ENCODE data around the gene VWA8. TPM values are rescaled to one million over a fixed set of nuclear protein-coding genes. Genes with fewer than 3 reads are reported as not detected.
"Not testable (repeated sequence)": the region's sequence is repeated elsewhere in the genome, so short reads cannot be mapped to it uniquely, and the experiment has no call there.

VWA8 gene
- total RNA-seq, 1 donor from 2014 or later = 17.6 TPM

DNA sequence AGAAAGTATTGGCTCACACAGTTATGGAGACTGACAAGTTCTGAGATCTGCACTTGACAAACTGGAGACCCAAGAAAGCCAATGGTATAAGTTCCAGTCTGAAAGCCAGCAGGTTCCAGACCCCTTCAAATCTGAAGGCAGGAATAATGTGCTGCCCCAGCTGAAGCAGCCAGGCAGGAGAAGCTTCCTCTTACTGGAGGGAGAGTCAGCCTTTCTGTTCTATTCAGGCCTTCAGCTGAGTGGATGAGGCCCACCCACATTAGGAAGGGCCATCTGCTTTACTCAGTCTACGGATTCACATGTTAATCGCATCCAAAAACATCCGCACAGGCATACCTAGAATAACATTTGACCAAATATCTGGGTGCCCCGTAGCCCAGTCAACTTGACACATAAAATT lies 8.2 kb upstream of the VWA8 start:
- intact Hi-C loops (cut with micrococcal nuclease) = no loop called here

DNA sequence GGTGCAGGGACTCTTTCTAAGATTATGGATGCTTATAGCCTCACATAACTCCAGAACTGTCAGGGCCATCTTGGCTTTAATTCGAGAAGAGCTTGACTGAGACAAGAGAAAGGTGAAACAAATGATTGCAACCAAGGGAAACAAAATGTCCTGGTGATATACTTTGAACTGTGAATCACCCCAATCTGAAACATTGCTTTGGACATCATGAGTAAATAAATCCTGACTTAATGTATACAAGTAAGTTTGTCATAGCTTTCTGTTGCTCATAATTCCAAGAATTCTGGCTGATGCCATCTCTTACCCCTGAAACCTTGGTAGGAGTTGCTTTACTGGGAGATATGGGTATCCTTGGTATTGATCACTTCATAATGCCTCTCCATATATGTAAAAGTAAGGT lies 5.8 kb upstream of the VWA8 start:
- intact Hi-C loops (cut with micrococcal nuclease) = no loop called here

DNA sequence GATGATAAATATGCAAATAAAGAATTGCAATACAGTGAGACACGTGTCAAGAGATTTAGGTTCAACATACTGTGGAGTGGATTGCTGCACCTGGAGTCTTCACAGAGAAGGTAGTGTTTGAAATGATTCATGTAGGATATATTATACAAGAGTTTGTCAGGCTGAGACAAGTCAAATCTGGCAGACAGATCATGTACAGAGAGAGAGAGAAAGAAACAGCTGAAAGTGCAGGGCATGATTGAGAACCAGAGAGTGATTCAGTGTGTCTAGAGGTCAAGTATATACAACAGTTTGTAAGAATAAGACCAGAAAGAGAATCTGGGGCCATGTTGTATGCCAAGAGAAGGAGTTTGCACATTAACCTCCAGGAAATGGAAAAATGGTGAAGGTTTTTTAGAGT lies 2.1 kb upstream of the VWA8 start:
- intact Hi-C loops (cut with micrococcal nuclease) = no loop called here

DNA sequence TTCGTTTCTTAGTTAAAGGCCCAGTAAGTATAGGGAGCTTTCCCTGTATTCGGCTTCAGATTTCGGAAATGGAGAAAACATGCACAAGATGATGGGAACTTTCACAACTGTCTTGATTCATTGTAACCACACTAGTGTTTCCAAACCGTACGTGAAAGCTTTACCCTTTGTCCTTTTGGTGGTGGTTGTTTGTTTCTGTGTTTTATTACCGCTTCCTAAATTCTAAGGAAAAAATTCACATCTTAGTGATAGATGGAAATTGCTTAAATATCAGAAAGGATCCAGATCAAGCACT lies 504 bp upstream of the VWA8 start:
- intact Hi-C loops (cut with micrococcal nuclease) = loop anchor here (1.0 to 2.0 kb wide), 4 partner anchors 10 to 87 kb away; partner anchors contain the start of gene DGKH

DNA sequence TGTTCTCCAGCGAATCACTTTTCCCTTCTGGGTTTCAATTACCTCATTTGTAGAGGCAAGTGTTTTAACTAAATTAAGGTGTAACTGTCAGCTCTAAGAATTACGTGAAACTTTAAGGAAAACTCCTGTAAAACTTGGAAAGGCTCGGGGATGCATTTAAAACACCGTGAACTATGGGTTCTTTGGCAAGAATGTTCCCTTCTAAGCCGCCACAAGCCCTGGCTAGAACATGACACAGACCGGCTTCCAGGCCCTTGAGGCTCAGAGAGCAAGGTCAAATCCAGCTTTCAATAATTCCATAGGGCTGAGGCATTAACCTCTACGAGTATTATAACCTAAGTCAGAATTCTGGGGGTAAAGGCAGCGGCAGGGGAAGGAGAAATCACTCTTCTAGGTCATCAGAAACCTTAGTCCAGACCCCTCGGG lies 685 bp downstream of the VWA8 start:
- intact Hi-C loops (cut with micrococcal nuclease) = loop anchor here (2.0 kb wide), 3 partner anchors 43 to 89 kb away; partner anchors contain the start of gene DGKH

DNA sequence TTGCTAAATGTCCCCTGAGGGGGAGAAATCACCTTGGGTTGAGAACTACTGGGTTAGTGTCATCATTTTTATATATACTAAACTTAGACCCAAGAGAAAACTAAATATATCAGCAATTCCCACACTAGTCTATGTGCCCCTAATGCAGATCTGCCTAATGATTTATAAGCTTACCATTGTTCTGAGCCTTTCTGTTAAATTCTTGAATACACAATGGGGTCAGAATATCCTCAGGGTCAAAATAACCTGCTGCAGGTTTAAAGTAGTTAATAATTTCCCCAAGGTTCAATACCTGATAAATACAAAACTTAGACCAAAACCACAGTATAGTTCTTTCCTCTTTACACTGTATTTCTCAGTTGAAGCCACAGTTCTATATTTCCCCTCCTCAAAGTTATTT lies 4.6 kb downstream of the VWA8 start:
- intact Hi-C loops (cut with micrococcal nuclease) = no loop called here

DNA sequence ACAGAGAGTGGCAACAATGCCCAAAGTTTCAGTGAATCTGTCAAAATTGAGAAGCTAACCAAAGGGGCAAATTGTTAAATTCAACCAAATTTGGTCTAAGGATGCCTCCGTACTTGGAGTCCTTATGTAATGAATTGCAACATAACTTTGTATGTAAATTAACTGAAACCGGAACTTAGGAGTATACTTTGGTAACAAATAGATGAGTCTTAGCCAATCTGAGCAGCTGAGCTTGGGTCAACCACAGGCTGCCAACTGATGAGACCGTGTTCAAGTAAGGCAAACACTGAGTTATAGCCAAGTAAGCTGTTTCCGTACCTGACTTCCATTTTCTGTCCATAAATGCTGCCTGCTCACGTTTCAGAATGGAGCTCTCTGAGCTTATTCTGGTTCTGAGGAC lies 5.3 kb downstream of the VWA8 start:
- intact Hi-C loops (cut with micrococcal nuclease) = no loop called here

DNA sequence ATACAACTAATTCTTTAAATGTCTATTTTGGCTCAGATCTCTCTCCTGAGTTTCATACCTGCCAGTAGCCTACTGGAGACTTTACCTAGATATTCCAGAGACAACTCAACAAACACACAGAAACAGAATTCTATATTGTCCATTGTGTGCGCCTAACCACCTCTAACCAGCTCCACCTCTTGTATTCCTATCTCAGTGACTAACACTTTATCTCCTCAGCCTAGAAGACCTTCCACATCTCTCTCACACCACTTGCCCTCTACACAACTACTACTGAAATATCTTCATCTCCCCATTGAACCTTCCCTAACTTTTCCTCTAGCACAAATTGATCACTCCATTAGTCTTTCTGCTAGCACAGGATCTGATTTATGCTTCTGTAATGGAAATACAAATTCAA lies 6.7 kb downstream of the VWA8 start:
- intact Hi-C loops (cut with micrococcal nuclease) = no loop called here

DNA sequence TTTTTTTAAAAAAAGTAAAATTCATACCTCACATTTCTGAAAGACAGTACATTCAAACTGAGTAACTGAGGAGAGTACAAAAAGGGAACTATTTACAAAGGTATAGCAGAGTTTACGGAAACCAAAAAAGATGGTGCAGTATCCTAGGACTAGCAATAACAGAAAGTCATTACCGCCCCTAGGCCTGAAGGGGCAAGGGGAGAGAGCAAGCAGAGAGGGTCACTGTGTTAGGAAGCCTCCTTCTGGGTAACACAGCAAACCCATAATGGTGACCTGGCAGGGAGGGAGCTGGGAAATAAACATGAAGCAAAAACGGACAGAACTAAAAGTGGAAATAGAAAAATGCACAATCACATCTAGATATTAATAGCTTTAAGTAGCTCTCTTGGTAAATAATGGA lies 8.2 kb downstream of the VWA8 start:
- intact Hi-C loops (cut with micrococcal nuclease) = no loop called here

DNA sequence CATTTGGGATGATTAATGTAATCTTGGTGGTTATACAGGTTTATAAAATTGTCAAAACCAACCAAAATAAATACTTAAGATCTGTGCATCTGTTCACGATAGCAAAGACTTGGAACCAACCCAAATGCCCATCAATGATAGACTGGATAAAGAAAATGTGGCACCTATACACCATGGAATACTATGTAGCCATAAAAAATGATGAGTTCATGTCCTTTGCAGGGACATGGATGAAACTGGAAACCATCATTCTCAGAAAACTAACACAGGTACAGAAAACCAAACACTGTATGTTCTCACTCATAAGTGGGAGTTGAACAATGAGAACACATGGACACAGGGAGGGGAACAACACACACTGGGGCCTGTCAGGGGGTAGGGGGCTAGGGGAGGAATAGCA lies 11.8 kb downstream of the VWA8 start:
- intact Hi-C loops (cut with micrococcal nuclease) = not testable (repeated sequence)

DNA sequence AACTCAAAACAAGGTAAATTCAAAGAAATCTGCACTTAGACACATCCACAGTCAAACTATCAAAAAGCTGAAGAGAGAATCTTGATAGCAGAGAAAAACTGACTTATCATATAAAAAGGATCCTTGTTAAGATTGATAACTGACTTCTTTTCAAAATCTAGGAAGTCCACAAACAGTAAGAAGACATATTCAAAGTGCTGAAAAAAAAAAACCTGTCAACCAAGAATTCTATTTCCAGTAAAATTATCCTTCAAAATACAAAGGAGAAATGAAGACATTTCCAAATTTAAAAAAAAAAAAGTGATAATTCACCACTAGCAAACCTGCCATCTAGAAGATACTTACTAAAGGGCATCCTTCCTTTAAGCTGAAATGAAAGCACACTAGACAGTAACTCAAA lies 15.0 kb downstream of the VWA8 start:
- intact Hi-C loops (cut with micrococcal nuclease) = no loop called here

DNA sequence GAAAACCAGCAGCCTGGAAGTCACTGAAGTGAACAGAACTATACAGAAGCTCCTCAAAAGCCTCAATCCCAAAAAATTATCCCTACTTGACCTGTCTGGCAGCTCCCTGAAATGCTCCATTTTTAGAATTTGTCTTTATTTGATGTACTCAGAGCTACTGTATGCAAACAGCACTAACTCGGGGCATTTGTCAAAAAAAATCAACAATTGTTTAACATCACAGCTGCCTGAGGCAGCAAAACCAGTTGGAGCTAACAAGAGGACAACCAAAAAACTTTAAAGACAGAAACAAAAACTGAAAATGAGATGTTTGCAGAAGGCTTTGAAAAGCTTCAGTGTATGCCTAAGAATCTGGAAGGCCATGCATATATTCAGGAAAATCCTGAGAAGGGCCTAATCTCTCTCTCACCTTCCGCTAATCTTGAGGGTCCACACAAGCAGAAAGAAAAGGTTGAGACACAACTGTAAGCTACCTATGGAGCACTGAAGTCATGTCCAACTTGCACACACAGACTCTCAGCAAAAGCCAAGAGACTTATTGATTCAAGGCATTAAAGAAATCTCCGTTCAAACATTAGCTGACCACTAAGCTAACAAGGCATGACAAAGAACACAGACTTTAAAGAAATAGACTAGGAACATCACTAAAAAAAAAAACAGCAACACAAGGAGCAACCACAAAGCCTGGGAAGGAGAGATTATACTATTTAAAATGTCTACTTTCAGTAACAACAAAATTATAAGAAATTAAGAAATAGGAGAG lies 16.1 kb downstream of the VWA8 start:
- intact Hi-C loops (cut with micrococcal nuclease) = no loop called here

DNA sequence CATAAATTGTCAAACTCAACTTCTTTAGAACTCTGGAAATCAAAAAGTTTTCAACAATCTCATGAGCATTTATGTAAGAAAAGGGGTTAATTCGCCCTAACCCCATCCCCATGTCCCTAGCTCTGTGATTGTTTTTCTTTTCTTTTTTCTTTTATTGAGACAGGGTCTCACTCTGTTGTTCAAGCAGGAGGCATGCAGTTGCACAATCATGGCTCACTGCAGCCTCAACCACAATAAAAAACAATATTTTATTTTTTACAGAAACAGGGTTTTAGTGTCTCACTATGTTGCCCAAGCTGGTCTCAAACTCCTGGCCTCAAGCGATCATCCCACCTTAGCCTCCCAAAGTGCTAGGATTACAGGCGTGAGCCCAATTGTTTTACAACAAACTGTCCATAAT lies 16.7 kb downstream of the VWA8 start:
- intact Hi-C loops (cut with micrococcal nuclease) = no loop called here

DNA sequence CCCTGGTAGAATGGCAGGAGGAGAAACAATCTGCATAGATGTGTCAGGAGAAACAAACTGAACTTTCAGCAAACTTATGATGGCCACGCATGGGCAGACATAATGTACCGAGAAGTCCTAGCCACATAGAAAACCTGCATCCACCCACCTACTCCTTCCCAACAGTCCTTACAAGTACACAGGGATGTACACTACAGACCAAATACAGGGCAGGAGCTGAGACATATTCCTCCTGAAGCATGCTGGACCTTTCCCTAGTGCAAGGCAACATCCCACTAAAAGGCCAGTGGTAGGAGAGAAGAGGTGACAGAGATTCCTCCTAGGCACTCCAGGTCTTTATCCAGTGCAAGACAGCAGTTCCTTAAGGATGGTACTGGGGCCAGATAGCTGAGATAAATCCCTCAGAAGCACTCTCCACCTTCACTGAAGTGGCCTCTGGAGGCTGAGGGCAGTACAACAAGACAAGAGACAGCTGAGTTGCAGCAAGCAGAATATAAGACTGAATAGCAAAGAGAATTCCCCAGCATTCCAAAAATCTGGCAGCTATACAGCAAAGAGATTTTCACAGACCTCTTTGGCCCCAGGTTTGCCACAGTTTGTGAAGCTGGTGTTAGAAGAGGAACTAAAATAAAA lies 18.3 kb downstream of the VWA8 start:
- intact Hi-C loops (cut with micrococcal nuclease) = no loop called here

DNA sequence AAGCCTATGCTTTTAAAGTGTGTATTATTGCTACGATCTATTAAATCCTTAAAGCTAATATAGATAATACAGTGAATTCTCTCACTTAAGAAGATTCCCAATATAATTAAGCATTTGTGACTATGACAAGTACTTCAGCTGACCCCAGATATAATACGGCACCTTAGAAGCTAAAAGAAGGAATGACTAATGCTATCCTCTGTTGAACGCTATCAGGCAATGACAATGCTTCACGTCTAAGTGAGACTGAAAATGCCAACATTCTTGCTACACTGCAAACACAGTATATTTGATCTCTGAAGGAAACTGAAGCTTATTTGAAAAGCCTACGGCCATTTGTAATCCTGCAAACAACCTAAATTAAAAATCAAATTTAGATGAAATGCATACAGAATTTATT lies 19.7 kb downstream of the VWA8 start:
- intact Hi-C loops (cut with micrococcal nuclease) = no loop called here

DNA sequence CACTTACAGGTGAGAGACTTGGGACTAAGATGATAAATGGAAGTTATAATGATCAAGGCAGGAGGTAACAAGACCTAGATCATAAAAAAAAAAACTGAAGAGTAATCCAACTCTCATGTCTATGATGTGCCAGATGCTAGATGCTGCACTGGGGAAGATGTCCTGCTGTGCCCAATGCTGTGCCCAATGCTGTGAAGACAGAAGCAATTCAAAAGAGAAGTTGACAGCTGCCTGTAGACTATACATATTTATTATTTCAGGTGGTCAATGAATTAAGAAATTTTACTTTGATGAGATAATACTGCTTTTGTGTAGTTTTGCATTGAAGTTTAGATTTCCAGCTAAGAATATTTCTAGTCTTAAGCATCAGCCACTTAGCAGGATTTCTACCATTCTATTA lies 21.5 kb downstream of the VWA8 start:
- intact Hi-C loops (cut with micrococcal nuclease) = no loop called here

DNA sequence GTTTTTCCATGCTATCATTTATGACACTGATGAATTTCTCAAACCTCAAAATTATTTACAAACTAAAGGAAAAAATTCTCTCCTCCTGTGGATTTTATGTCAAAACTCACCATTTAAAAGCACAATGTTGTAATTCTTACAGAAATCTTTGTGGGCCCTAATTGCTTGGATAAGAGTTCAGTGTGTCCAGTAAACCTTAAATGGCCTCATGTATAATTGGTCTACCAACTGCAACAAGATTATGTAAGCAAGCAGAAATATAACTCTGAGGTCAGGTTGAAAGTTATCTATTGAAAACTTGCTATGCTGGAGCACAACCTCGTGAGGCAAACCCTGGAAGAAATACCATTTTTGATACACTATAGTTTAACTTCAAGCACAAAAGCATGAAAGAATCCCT lies 22.0 kb downstream of the VWA8 start:
- intact Hi-C loops (cut with micrococcal nuclease) = no loop called here

DNA sequence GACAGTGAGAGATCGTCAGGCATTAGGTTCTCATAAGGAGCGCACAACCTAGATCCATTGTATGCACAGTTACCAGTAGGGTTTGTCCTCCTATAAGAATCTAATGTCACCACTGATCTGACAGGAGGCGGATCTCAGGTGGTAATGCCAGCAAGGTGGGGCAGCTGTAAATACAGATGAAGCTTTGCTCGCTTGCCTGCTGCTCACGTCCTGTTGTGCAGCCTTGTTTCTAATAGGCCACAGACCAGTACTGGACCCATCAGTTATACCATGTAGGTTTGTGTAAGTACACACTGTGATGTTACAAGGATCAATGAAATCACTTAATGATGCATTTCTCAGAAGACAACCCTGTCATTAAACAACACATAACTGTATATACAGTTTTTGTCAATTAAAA lies 23.5 kb downstream of the VWA8 start:
- intact Hi-C loops (cut with micrococcal nuclease) = no loop called here

DNA sequence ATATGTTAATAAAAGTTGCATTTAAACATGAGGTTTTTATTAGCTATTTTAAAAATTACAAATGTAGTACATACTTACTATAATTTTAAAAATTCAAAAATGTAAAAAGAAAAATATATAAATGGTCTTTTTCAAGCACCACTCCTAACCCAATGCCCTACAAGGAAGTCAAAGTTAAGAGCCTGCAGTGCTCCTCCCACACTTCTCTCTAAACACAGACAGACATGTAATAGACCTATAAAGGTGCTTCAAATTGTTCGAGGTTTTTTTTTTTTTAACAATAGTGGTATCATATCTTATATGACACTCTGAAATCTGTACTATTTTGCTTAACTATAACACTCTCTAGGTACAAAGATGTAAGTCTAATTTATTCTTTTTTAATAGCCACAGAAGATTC lies 25.4 kb downstream of the VWA8 start:
- intact Hi-C loops (cut with micrococcal nuclease) = no loop called here

DNA sequence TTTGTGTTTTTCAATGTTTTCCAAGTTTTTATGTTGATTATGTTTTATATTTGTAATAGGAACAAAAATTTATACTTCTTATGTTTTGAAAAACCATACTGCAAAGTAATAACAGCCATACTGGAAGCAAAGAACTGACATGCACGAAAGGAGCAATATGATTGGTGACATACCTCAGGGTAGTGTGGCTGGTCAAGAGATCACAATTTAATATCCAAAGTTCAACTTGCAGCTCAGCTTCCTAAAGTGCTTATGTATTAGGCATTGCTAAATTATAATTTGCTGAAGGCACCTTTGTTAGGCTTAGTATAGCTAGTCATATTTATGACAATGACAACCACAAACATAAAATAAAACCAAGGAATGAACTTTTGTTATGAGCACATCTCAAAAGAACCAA lies 25.9 kb downstream of the VWA8 start:
- intact Hi-C loops (cut with micrococcal nuclease) = no loop called here

DNA sequence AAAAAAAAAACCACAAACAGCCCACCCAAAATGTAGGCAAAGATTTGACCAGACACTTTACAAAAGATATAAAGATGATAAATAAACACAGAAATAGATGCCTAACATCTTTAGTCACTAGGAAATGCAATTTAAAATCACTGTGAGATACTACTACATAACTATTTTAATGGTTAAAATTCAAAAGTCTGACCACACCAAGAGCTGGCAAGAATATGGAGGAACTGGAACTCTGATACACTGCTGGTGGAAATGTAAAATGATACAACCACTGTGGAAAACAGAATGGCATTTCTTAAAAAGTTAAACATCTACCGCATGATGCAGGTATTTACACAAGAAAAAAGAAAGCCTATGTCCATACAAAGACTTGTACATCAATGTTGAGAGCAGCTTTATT lies 26.8 kb downstream of the VWA8 start:
- intact Hi-C loops (cut with micrococcal nuclease) = no loop called here

DNA sequence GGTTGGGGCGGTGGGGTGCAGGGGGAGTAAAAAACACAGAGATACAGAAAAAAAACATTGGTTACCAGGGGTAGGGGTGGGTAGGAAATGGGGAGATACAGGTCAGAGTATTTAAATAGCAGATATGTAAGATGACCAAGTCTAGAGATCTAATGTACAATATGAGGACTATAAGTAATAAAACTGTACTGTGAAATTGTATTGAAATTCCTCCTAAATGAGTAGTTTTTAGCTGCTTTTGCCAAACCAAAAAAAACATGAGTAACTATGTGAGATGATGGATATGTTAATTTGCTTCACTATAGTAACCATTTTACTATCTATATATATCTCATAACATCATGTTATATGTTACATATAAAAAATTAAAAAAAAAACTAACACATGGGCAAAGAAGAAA lies 29.6 kb downstream of the VWA8 start:
- intact Hi-C loops (cut with micrococcal nuclease) = no loop called here

DNA sequence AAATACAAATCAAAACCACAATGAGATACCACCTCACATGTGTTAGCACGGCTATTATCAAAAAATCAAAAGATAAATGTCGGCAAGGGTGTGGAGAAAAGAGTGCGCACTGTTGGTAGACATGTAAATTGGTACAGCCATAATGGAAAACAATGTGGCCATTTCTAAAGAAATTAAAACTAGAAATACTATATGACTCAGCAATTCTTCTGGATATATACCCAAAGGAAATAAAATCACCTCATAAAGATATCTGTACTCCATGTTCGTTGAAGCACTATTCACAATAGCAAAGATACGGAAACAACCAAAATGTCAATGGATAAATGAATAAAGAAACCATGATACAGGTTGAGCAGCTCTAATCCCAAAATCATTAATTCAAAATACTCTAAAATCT lies 30.8 kb downstream of the VWA8 start:
- intact Hi-C loops (cut with micrococcal nuclease) = no loop called here
